Smooth muscle cell (in vitro differentiated cells): Measurements from ENCODE around the gene SCNN1B. TPM values are rescaled to one million over a fixed set of nuclear protein-coding genes. Genes with fewer than 3 reads are reported as not detected.
"Not testable (repeated sequence)": the region's sequence is repeated elsewhere in the genome, so short reads cannot be mapped to it uniquely, and the experiment has no call there.

ENCODE experiments used
- DNase-seq: peaks from one replicate; lab custom pipeline; 2025; ENCODE audit not compliant: unreplicated experiment; lab: John Stamatoyannopoulos, UW
- H2AFZ ChIP-seq: fragments of 200-600 bp; sonication (generic); 2 replicates; pipeline ENCODE4 v1.6.0; 2016; ENCODE audit warnings: antibody characterized with exemption, low read depth, mild to moderate bottlenecking
- H3F3A ChIP-seq: fragments of 200-600 bp; sonication (generic); 2 replicates; pipeline ENCODE4 v1.6.0; 2017; ENCODE audit warnings: antibody characterized with exemption, low read depth
- H3K27ac ChIP-seq: fragments of 200-600 bp; sonication (generic); 2 replicates; pipeline ENCODE4 v1.5.1; 2016; ENCODE audit warnings: low read depth, mild to moderate bottlenecking
- H3K27me3 ChIP-seq: fragments of 200-600 bp; sonication (generic); 2 replicates; pipeline ENCODE4 v1.6.1; 2016; ENCODE audit warnings: low read depth, mild to moderate bottlenecking
- H3K36me3 ChIP-seq: fragments of 200-600 bp; sonication (generic); 2 replicates; pipeline ENCODE4 v1.5.1; 2016; ENCODE audit warnings: low read depth
- H3K4me1 ChIP-seq: fragments of 200-600 bp; sonication (generic); 2 replicates; pipeline ENCODE4 v1.5.1; 2016; ENCODE audit warnings: low read depth
- H3K4me2 ChIP-seq: fragments of 200-600 bp; sonication (generic); 2 replicates; pipeline ENCODE4 v1.6.0; 2016; ENCODE audit warnings: mild to moderate bottlenecking
- H3K4me3 ChIP-seq: fragments of 200-600 bp; sonication (generic); 2 replicates; pipeline ENCODE4 v1.5.1; 2016; ENCODE audit warnings: mild to moderate bottlenecking
- H3K79me2 ChIP-seq: fragments of 200-600 bp; sonication (generic); 2 replicates; pipeline ENCODE4 v1.6.0; 2016; ENCODE audit warnings: low read depth, mild to moderate bottlenecking
- H3K9ac ChIP-seq: fragments of 200-600 bp; sonication (generic); 2 replicates; pipeline ENCODE4 v1.6.0; 2016; ENCODE audit warnings: low read depth
- H3K9me3 ChIP-seq: fragments of 200-600 bp; sonication (generic); replicated peaks from 2 replicates; pipeline ENCODE4 v1.5.1; 2016; ENCODE audit warnings: low read depth
- H4K20me1 ChIP-seq: fragments of 200-600 bp; sonication (generic); 2 replicates; pipeline ENCODE4 v1.6.0; 2016; ENCODE audit warnings: low read depth
- CTCF ChIP-seq: fragments of 200-600 bp; sonication (generic); IDR thresholded peaks from 2 replicates; pipeline ENCODE4 v1.5.1; 2017; ENCODE audit warnings: borderline replicate concordance, mild to moderate bottlenecking, antibody characterized with exemption; ENCODE audit not compliant: insufficient read depth, poor library complexity, severe bottlenecking
- WGBS: methylation state at CpG from one replicate; pipeline ENCODE4 v1.1.7; 2016; ENCODE audit warnings: low lambda C conversion rate; 5-methylcytosine and 5-hydroxymethylcytosine counted together
- polyA plus RNA-seq: library from polyadenylated mRNA; unstranded; fragments of >200 nt; fragmentation: Nextera tagmentation; extraction: Ambion mirVana; gene quantifications from 2 replicates; pipeline ENCODE4 v1.2.1, GENCODE V29; 2016
- total RNA-seq: library from RNA; depleted of rRNA; stranded (reverse); fragments of >200 nt; gene quantifications from 2 replicates; pipeline ENCODE4 v1.2.3, GENCODE V29; 2014

Gene SCNN1B
- total and polyA plus RNA-seq, 2 experiments from 2014 or later = not detected

GRCh38 chr16:23298290-23298915 is 3.7 kb upstream of the SCNN1B start:
- H3K36me3 ChIP-seq = no peaks in the 10 kb centered on the region

GRCh38 chr16:23299815-23300214 is 2.3 kb upstream of the SCNN1B start:
- H3K27me3 ChIP-seq = peaks cover 50% of the 10 kb centered on the region
- not testable (repeated sequence) for H4K20me1 ChIP-seq, DNase-seq, H3K9me3 ChIP-seq, H2AFZ ChIP-seq, H3K4me1 ChIP-seq, H3K27ac ChIP-seq, H3F3A ChIP-seq, H3K79me2 ChIP-seq, H3K36me3 ChIP-seq, H3K4me3 ChIP-seq, H3K4me2 ChIP-seq, H3K9ac ChIP-seq
- 87% methylated on average over 3 of the region's 3 CpGs for WGBS

More at GRCh38 chr16:23298290-23298915, 3.7 kb upstream of the SCNN1B start:
- WGBS = 85% methylated on average over 6 of the region's 6 CpGs
- no peak overlapping the region for H3K4me2 ChIP-seq
- TF ChIP-seq CTCF = no peak
- H3K27me3 ChIP-seq = peaks cover 37% of the 10 kb centered on the region
- H4K20me1 ChIP-seq = no peaks in the 10 kb centered on the region
- H3K9ac ChIP-seq = no peak overlapping the region
- no peak overlapping the region for H3K27ac ChIP-seq
- H2AFZ ChIP-seq = no peak overlapping the region
- no peaks in the 10 kb centered on the region for H3K9me3 ChIP-seq
- H3K4me3 ChIP-seq = no peak overlapping the region
- H3K79me2 ChIP-seq = no peaks in the 10 kb centered on the region
- no peak for DNase-seq
- H3K4me1 ChIP-seq = no peaks in the 10 kb centered on the region
- H3F3A ChIP-seq = no peaks in the 10 kb centered on the region

DNA sequence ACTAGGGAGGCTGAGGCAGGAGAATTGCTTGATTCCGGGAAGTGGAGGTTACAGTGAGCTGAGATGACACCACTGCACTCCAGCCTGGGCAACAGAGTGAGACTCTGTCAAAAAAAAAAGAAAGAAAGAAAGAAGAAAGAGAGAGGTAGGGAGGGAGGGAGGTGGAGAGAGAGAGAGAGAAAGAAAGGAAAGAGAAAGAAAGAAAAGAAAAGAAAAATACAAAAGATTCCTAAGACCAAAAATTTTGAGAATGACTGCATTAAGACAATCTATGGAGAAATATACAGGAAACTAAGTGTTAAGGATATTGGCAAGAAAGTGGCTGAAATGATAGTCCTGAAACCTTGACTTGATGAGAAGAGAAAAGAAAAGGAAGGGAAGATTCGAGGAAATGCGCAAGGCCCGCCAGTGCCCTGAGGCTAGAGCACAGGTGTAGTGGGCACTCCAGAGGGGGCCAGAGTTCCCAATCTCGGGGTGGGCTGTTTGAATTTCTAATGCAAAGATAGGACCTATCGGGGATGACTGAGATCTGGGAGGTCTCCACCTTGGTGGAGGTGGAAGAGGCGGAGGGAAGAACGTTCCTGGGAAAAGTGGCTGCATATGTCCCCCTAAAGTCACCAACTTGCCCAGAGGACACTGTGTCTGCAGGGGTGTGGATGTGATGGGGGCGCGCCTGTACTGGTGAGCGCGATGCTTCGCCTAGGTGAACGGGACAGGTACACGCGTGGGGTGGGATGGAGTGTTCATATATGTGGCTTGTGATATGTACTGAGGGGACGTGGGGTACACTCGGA is 654 bp upstream of the SCNN1B start:
- DNase-seq = no peak
- Histone ChIP-seq H3K4me2 (no peak overlapping the region), H3K27me3 (peaks cover 58% of the 10 kb centered on the region), H4K20me1 (no peaks in the 10 kb centered on the region), H3K27ac (no peak overlapping the region), H3K9ac (no peak overlapping the region), H3K9me3 (no peaks in the 10 kb centered on the region), H3K36me3 (no peaks in the 10 kb centered on the region), H3K4me3 (no peak overlapping the region), H3K4me1 (no peaks in the 10 kb centered on the region), H2AFZ (no peak overlapping the region), H3K79me2 (no peaks in the 10 kb centered on the region), H3F3A (no peaks in the 10 kb centered on the region)
- no peak for TF ChIP-seq CTCF
- WGBS = 18% methylated on average over 18 of the region's 18 CpGs

DNA sequence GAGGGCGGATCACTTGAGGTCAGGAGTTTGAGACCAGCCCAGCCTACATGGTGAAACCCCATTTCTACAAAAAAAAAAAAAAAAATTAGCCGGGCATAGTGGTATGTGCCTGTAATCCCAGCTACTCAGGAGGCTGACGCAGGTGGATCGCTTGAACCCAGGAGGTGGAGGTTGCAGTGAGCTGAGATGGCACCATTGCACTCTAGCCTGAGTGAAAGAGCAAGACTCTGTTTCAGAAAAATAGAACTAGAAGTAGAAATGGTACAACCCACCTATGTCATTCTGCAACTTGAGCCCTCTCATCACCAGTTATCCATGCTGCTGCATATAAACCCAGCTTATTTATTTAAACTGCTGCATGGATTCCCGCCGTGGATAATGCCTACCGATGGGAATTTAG is 1.6 kb downstream of the SCNN1B start:
- Histone ChIP-seq H3K9me3 (no peaks in the 10 kb centered on the region), H3K4me3 (no peak overlapping the region)
- 90% methylated on average over 7 of the region's 7 CpGs for WGBS

More for the DNA sequence above, 1.6 kb downstream of the SCNN1B start:
- H3F3A ChIP-seq = no peaks in the 10 kb centered on the region
- no peaks in the 10 kb centered on the region for H4K20me1 ChIP-seq
- H3K27me3 ChIP-seq = peaks cover 57% of the 10 kb centered on the region
- H3K9ac ChIP-seq = no peak overlapping the region
- no peak overlapping the region for H2AFZ ChIP-seq
- no peaks in the 10 kb centered on the region for H3K36me3 ChIP-seq
- H3K4me1 ChIP-seq = no peaks in the 10 kb centered on the region
- H3K4me2 ChIP-seq = no peak overlapping the region
- H3K27ac ChIP-seq = no peak overlapping the region
- TF ChIP-seq CTCF = no peak
- no peak for DNase-seq
- H3K79me2 ChIP-seq = no peaks in the 10 kb centered on the region
